Activated CD4-positive, CD25-positive, alpha-beta regulatory T cell treated with anti-CD3 and anti-CD28 coated beads, Interleukin-2, amount 50 U/mL, for 24 hours (primary cell): ENCODE results near the gene RAC3.

Source experiments
- ATAC-seq, 2 donors: fragments of 150-1000 bp; cut with Tn5 transposase; one replicate each; pipeline ENCODE4 v1.10.0; 2021; ENCODE audit warnings: mild to moderate bottlenecking in 1 of 2, moderate library complexity in 1 of 2

Gene RAC3

GRCh38 chr17:82058230-82058854, 26.9 kb downstream of the RAC3 start:
- ATAC-seq: no peak

- ATAC-seq: no peak
Observed at GRCh38 chr17:82058855-82059249, 27.4 kb downstream of the RAC3 start.

- no peak for ATAC-seq
Observed at GRCh38 chr17:82059272-82060000, 28.0 kb downstream of the RAC3 start.

- ATAC-seq: no peak
Observed at GRCh38 chr17:82060001-82060380, 28.5 kb downstream of the RAC3 start.

GRCh38 chr17:82060614-82061013, 29.1 kb downstream of the RAC3 start:
- ATAC-seq: no peak

- ATAC-seq: no peak
Observed at GRCh38 chr17:82061047-82061925, 29.8 kb downstream of the RAC3 start.

- no peak for ATAC-seq
Observed at GRCh38 chr17:82062076-82062983, 30.9 kb downstream of the RAC3 start.

GRCh38 chr17:82062984-82063368, 31.5 kb downstream of the RAC3 start:
- ATAC-seq: no peak

GRCh38 chr17:82063424-82064415, 32.2 kb downstream of the RAC3 start:
- no peak for ATAC-seq

- no peak for ATAC-seq
Observed at GRCh38 chr17:82064433-82065192, 33.1 kb downstream of the RAC3 start.

GRCh38 chr17:82065193-82065637, 33.7 kb downstream of the RAC3 start:
- peak; percentile 50 to 51 for ATAC-seq

- peak; percentile 85 to 88 for ATAC-seq
Observed at GRCh38 chr17:82065638-82066303, 34.3 kb downstream of the RAC3 start, which contains the start of gene DUS1L. DUS1L (minus strand) TSS chr17:82065804; CDS start chr17:82065059, 745 bp downstream.

- no peak for ATAC-seq
Observed at GRCh38 chr17:82070611-82071010, 39.1 kb downstream of the RAC3 start.

GRCh38 chr17:82072827-82073226, 41.3 kb downstream of the RAC3 start:
- ATAC-seq: no peak

- no peak for ATAC-seq
Observed at GRCh38 chr17:82073446-82073845, 42.0 kb downstream of the RAC3 start.

- peak in 1 of 2 donors; percentile 12 for ATAC-seq
Observed at GRCh38 chr17:82076018-82076784, 44.7 kb downstream of the RAC3 start.

- peak; percentile 11 to 25 for ATAC-seq
Observed at GRCh38 chr17:82076785-82077591, 45.5 kb downstream of the RAC3 start.
